ENCODE measurements around the gene HS6ST1. TPM values are rescaled to one million over a fixed set of nuclear protein-coding genes. Genes with fewer than 3 reads are reported as not detected.

The HS6ST1 gene
- polyA plus RNA-seq, 1 donor (not counting 4 experiments of a cell fraction or from before 2014, with no cell fraction given), result 6.3 TPM

DNA sequence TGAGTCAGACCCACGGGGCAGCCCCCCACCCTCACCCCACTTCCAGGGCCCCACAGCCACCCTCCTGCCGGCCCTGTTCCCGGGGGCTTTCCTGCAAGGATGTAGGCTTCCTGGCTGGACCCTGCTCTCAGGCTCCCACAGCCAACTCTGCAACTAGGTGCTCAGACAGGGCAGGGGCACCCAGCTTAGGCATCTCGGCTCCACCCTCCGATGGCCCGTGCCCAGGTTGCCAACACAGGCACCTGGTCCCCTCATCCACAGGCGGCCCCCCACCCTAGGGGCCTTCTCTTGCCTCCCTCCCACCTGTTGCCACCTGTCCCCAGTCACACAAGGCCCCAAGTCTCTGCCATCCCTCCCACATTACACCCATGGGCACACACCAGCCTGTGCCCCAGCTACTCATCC, 34.6 kb downstream of the HS6ST1 start:
- FAIRE-seq, result no peak
- H3K79me2 ChIP-seq (ENCODE audit: control insufficient read depth, insufficient read depth, low read length), result peaks cover 23% of the 10 kb centered on the region
- H3K9me3 ChIP-seq (ENCODE audit: control insufficient read depth, low read depth, low read length), result no peaks in the 10 kb centered on the region
- no peak overlapping the region for H3K27ac ChIP-seq (ENCODE audit: control insufficient read depth, insufficient read depth, low read length)
- H3K9me1 ChIP-seq (ENCODE audit: control insufficient read depth, extremely low read depth, insufficient read depth, low read length), result no peaks in the 10 kb centered on the region
- dilution Hi-C loops (cut with MboI; ENCODE audit: extremely low pct_ligation_motif_present, low sequenced_read_pairs), result no loop called here
- H3K4me1 ChIP-seq (ENCODE audit: control insufficient read depth, extremely low read depth, insufficient read depth, low read length), result no peaks in the 10 kb centered on the region
- DNase-seq (ENCODE audit: low read depth, low spot score), result no peak
- TF ChIP-seq, protein P1, sequence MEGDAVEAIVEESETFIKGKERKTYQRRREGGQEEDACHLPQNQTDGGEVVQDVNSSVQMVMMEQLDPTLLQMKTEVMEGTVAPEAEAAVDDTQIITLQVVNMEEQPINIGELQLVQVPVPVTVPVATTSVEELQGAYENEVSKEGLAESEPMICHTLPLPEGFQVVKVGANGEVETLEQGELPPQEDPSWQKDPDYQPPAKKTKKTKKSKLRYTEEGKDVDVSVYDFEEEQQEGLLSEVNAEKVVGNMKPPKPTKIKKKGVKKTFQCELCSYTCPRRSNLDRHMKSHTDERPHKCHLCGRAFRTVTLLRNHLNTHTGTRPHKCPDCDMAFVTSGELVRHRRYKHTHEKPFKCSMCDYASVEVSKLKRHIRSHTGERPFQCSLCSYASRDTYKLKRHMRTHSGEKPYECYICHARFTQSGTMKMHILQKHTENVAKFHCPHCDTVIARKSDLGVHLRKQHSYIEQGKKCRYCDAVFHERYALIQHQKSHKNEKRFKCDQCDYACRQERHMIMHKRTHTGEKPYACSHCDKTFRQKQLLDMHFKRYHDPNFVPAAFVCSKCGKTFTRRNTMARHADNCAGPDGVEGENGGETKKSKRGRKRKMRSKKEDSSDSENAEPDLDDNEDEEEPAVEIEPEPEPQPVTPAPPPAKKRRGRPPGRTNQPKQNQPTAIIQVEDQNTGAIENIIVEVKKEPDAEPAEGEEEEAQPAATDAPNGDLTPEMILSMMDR (optimal IDR thresholded peaks at IDR 0.05 in 1 of 3, IDR thresholded peaks at IDR 0.05 in 1 of 3, conservative IDR thresholded peaks at IDR 0.05 in 1 of 3; ENCODE audit: extremely low read depth in 1 of 3, insufficient read depth in 2 of 3, low read length in 3 of 3), result no peak
- TF ChIP-seq EZH2 (IDR thresholded peaks at IDR 0.05; ENCODE audit: low read length), result no peak
- H4K20me1 ChIP-seq (ENCODE audit: control insufficient read depth, extremely low read depth, insufficient read depth, low read length), result peaks cover 3% of the 10 kb centered on the region
- H3K4me2 ChIP-seq (ENCODE audit: control insufficient read depth, extremely low read depth, insufficient read depth, low read depth, low read length), result no peak overlapping the region
- H3K36me3 ChIP-seq (ENCODE audit: control insufficient read depth in 2 of 2, extremely low read depth in 1 of 2, insufficient read depth in 2 of 2, low read length in 2 of 2), result peaks cover 0 to 6% of the 10 kb centered on the region in 2 experiments
- no peak overlapping the region for H3K9ac ChIP-seq (ENCODE audit: control insufficient read depth, extremely low read depth, insufficient read depth, low read length)
- H3K4me3 ChIP-seq (ENCODE audit: control insufficient read depth in 2 of 3, extremely low read depth in 1 of 3, insufficient read depth in 2 of 3, low read depth in 1 of 3, low read length in 3 of 3), result no peak overlapping the region
- H3K27me3 ChIP-seq (ENCODE audit: control insufficient read depth, extremely low read depth, insufficient read depth, low read length), result no peaks in the 10 kb centered on the region
- H2AFZ ChIP-seq (ENCODE audit: control insufficient read depth, low read length), result no peak overlapping the region

DNA sequence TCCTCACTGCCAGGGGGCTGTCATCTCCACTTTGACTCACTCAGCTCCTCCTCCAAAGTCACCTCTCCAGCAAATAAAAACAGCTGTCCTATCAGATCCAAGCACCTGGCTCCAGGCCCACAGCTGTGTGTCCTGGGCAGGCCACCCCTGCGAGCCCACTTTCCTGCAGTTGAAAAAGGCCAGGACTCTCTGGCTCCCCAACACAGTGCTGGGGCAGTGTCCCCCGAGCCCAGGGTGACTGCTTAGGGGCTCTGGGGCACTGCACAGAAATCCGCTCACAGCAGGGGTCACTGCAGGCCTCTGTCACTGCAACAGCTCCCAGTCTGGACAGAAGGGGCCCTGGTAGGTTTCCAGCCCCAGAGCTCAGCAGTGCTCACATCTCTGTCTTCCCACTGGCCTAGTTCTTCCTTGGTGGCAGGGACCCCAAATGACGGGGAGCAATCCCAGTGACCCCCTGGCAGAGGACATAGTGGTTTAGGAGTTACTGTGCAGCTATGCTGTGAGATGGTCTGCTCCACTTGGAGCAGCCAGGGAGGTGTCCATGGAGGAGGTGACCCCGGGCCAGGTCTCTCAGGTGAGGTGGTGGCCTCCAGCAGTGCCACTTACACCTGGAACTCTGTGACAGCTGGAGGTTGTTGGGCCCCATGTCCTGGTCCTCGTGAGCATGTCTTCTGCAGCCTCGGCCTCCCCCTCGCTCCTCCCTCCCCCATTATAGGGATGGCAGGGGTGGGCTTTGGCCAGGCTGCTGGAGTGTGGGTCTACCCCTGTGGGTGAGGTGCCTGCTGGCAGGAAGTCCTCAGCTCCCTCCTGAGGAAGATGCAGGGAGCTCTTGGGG, 35.5 kb downstream of the HS6ST1 start:
- no peak for DNase-seq (ENCODE audit: low read depth, low spot score)
- FAIRE-seq, result no peak
- Histone ChIP-seq H3K79me2 (ENCODE audit: control insufficient read depth, insufficient read depth, low read length) (peaks cover 18% of the 10 kb centered on the region), H3K4me2 (ENCODE audit: control insufficient read depth, extremely low read depth, insufficient read depth, low read depth, low read length) (no peak overlapping the region), H3K9me1 (ENCODE audit: control insufficient read depth, extremely low read depth, insufficient read depth, low read length) (no peaks in the 10 kb centered on the region), H3K27ac (ENCODE audit: control insufficient read depth, insufficient read depth, low read length) (no peak overlapping the region), H4K20me1 (ENCODE audit: control insufficient read depth, extremely low read depth, insufficient read depth, low read length) (peaks cover 3% of the 10 kb centered on the region), H3K9me3 (ENCODE audit: control insufficient read depth, low read depth, low read length) (no peaks in the 10 kb centered on the region), H2AFZ (ENCODE audit: control insufficient read depth, low read length) (no peak overlapping the region), H3K4me1 (ENCODE audit: control insufficient read depth, extremely low read depth, insufficient read depth, low read length) (no peaks in the 10 kb centered on the region), H3K27me3 (ENCODE audit: control insufficient read depth, extremely low read depth, insufficient read depth, low read length) (no peaks in the 10 kb centered on the region), H3K9ac (ENCODE audit: control insufficient read depth, extremely low read depth, insufficient read depth, low read length) (no peak overlapping the region), H3K36me3 (ENCODE audit: control insufficient read depth in 2 of 2, extremely low read depth in 1 of 2, insufficient read depth in 2 of 2, low read length in 2 of 2) (peaks cover 0 to 6% of the 10 kb centered on the region in 2 experiments), H3K4me3 (ENCODE audit: control insufficient read depth in 2 of 3, extremely low read depth in 1 of 3, insufficient read depth in 2 of 3, low read depth in 1 of 3, low read length in 3 of 3) (no peak overlapping the region)
- TF ChIP-seq, protein P1 (optimal IDR thresholded peaks at IDR 0.05 in 1 of 3, IDR thresholded peaks at IDR 0.05 in 1 of 3, conservative IDR thresholded peaks at IDR 0.05 in 1 of 3; ENCODE audit: extremely low read depth in 1 of 3, insufficient read depth in 2 of 3, low read length in 3 of 3), result peak in 1 of 3 experiments; percentile 20
- TF ChIP-seq EZH2 (IDR thresholded peaks at IDR 0.05; ENCODE audit: low read length), result no peak
- dilution Hi-C loops (cut with MboI; ENCODE audit: extremely low pct_ligation_motif_present, low sequenced_read_pairs), result no loop called here
